HUDEP-2 (cell line): Measurements from ENCODE around the gene NELL1.

ENCODE experiments used
- DNase-seq, 76 experiments: peaks; one replicate each; lab custom pipeline; 2025; ENCODE audit not compliant: unreplicated experiment in 76 of 76; lab: John Stamatoyannopoulos, UW

The NELL1 gene

GRCh38 chr11:21603886-21604285 is 934.5 kb downstream of the NELL1 start:
- DNase-seq = no peak

- DNase-seq = no peak
Observed at GRCh38 chr11:21604564-21604963, 935.2 kb downstream of the NELL1 start.

- DNase-seq = no peak
Observed at GRCh38 chr11:21612326-21612725, 942.9 kb downstream of the NELL1 start.

GRCh38 chr11:21614961-21615360 is 945.6 kb downstream of the NELL1 start:
- DNase-seq = no peak

GRCh38 chr11:21615955-21616371 is 946.6 kb downstream of the NELL1 start:
- DNase-seq = no peak

- no peak for DNase-seq
Observed at GRCh38 chr11:21622566-21622965, 953.2 kb downstream of the NELL1 start.

- no peak for DNase-seq
Observed at GRCh38 chr11:21622995-21623394, 953.6 kb downstream of the NELL1 start.
